ENCODE data around the gene TMEM165. TPM values are rescaled to one million over a fixed set of nuclear protein-coding genes. Genes with fewer than 3 reads are reported as not detected.

TMEM165 gene
- polyA plus RNA-seq, 1 donor from 2014 or later = 102 TPM

- no peak for TF ChIP-seq CTCF (IDR thresholded peaks at IDR 0.05; ENCODE audit: poor library complexity, severe bottlenecking)
- no peak for TF ChIP-seq SMC3 (conservative IDR thresholded peaks at IDR 0.05; ENCODE audit: poor library complexity)
- no peak for TF ChIP-seq REST (IDR thresholded peaks at IDR 0.05; ENCODE audit: borderline replicate concordance)
- TF ChIP-seq POLR2AphosphoS5 (IDR thresholded peaks at IDR 0.05) = no peak
- no peak for TF ChIP-seq RAD21 (conservative IDR thresholded peaks at IDR 0.05)
- no peak for TF ChIP-seq EZH2 (IDR thresholded peaks at IDR 0.05; ENCODE audit: borderline replicate concordance, insufficient read depth, low read length, poor library complexity, severe bottlenecking)
- TF ChIP-seq TAF1 (IDR thresholded peaks at IDR 0.05; ENCODE audit: low read depth) = no peak
- no peak for TF ChIP-seq MXI1 (conservative IDR thresholded peaks at IDR 0.05; ENCODE audit: poor library complexity, severe bottlenecking)
- TF ChIP-seq EP300 (conservative IDR thresholded peaks at IDR 0.05; ENCODE audit: poor library complexity, severe bottlenecking) = no peak
- H3K27ac ChIP-seq (ENCODE audit: low read length) = no peak overlapping the region
- H3K27me3 ChIP-seq (ENCODE audit: insufficient read depth, low read depth, low read length) = no peaks in the 10 kb centered on the region
Observed at GRCh38 chr4:55406545-55406944, 10.8 kb downstream of the TMEM165 start.

GRCh38 chr4:55407119-55407518 is 11.4 kb downstream of the TMEM165 start:
- Histone ChIP-seq H3K27me3 (ENCODE audit: insufficient read depth, low read depth, low read length) (no peaks in the 10 kb centered on the region), H3F3A (ENCODE audit: insufficient read depth, low read length, poor library complexity, severe bottlenecking) (no peaks in the 10 kb centered on the region), H3K9me2 (ENCODE audit: insufficient read depth, low read length) (no peaks in the 10 kb centered on the region), H3K4me2 (ENCODE audit: low read length) (no peak overlapping the region), H3K36me3 (ENCODE audit: insufficient read depth, low read length) (peaks cover 23% of the 10 kb centered on the region), H3K9me3 (ENCODE audit: low read length) (no peaks in the 10 kb centered on the region), H3K4me3 (ENCODE audit: low read length) (no peak overlapping the region), H3K9ac (ENCODE audit: low read length) (no peak overlapping the region), H4K20me1 (ENCODE audit: insufficient read depth) (no peaks in the 10 kb centered on the region), H2AFZ (ENCODE audit: low read depth, low read length) (no peak overlapping the region), H3K79me2 (replicated peaks; ENCODE audit: insufficient read depth, low read length) (peaks cover 61% of the 10 kb centered on the region), H3K27ac (ENCODE audit: low read length) (no peak overlapping the region)
- TF ChIP-seq EZH2 (IDR thresholded peaks at IDR 0.05; ENCODE audit: borderline replicate concordance, insufficient read depth, low read length, poor library complexity, severe bottlenecking) (no peak), RAD21 (conservative IDR thresholded peaks at IDR 0.05) (no peak), MXI1 (conservative IDR thresholded peaks at IDR 0.05; ENCODE audit: poor library complexity, severe bottlenecking) (no peak), TAF1 (IDR thresholded peaks at IDR 0.05; ENCODE audit: low read depth) (no peak), POLR2AphosphoS5 (IDR thresholded peaks at IDR 0.05) (no peak), SMC3 (conservative IDR thresholded peaks at IDR 0.05; ENCODE audit: poor library complexity) (no peak)

More at GRCh38 chr4:55406545-55406944, 10.8 kb downstream of the TMEM165 start:
- no peaks in the 10 kb centered on the region for H4K20me1 ChIP-seq (ENCODE audit: insufficient read depth)
- H3K9me3 ChIP-seq (ENCODE audit: low read length) = no peaks in the 10 kb centered on the region
- no peak overlapping the region for H3K9ac ChIP-seq (ENCODE audit: low read length)
- no peak overlapping the region for H3K4me2 ChIP-seq (ENCODE audit: low read length)
- H3K4me3 ChIP-seq (ENCODE audit: low read length) = no peak overlapping the region
- H2AFZ ChIP-seq (ENCODE audit: low read depth, low read length) = no peak overlapping the region
- H3K9me2 ChIP-seq (ENCODE audit: insufficient read depth, low read length) = no peaks in the 10 kb centered on the region
- H3K79me2 ChIP-seq (replicated peaks; ENCODE audit: insufficient read depth, low read length) = peaks cover 62% of the 10 kb centered on the region
- no peaks in the 10 kb centered on the region for H3F3A ChIP-seq (ENCODE audit: insufficient read depth, low read length, poor library complexity, severe bottlenecking)
- H3K36me3 ChIP-seq (ENCODE audit: insufficient read depth, low read length) = peaks cover 18% of the 10 kb centered on the region
